Osteoblast (primary cell): ENCODE data around the gene RASAL2. TPM values are rescaled to one million over a fixed set of nuclear protein-coding genes. Genes with fewer than 3 reads are reported as not detected.
A peak's percentile ranks its signal among the peaks of the same experiment; 100 is the strongest.

Source experiments
- DNase-seq: peaks from one replicate; pipeline ENCODE4 v3.0.0; 2011; ENCODE audit warnings: low spot score, mixed read lengths; ENCODE audit not compliant: insufficient read length; ENCODE audit errors: missing footprints
- H2AFZ ChIP-seq: 2 replicates; pipeline ENCODE4 v1.6.0; 2011; ENCODE audit warnings: mild to moderate bottlenecking, low read length
- H3K27ac ChIP-seq: 2 replicates; pipeline ENCODE4 v1.5.1; 2011; ENCODE audit warnings: mild to moderate bottlenecking, low read depth, low read length, moderate library complexity
- H3K27me3 ChIP-seq: 2 replicates; pipeline ENCODE4 v1.6.0; 2012; ENCODE audit warnings: mild to moderate bottlenecking, control low read depth, inconsistent platforms, low read length, moderate library complexity; ENCODE audit not compliant: insufficient read depth
- H3K36me3 ChIP-seq: 2 replicates; pipeline ENCODE4 v1.5.1; 2011; ENCODE audit warnings: mild to moderate bottlenecking, low read length, control low read depth, moderate library complexity; ENCODE audit not compliant: insufficient read depth
- H3K4me1 ChIP-seq: 2 replicates; pipeline ENCODE4 v1.5.1; 2011; ENCODE audit warnings: mild to moderate bottlenecking, low read length, control low read depth, moderate library complexity; ENCODE audit not compliant: insufficient read depth
- H3K4me2 ChIP-seq: 2 replicates; pipeline ENCODE4 v1.6.0; 2011; ENCODE audit warnings: mild to moderate bottlenecking, low read length; ENCODE audit not compliant: insufficient read depth
- H3K4me3 ChIP-seq: fragments of 200-600 bp; sonication (generic); 3 replicates; pipeline ENCODE4 v1.5.1; 2012; ENCODE audit warnings: mild to moderate bottlenecking, low read length, inconsistent platforms; ENCODE audit not compliant: insufficient read depth
- H3K79me2 ChIP-seq: 2 replicates; pipeline ENCODE4 v1.6.0; 2012; ENCODE audit warnings: mild to moderate bottlenecking, low read length, control low read depth, inconsistent platforms; ENCODE audit not compliant: insufficient read depth
- H3K9me3 ChIP-seq: 2 replicates; pipeline ENCODE4 v1.5.1; 2011; ENCODE audit warnings: low read depth, low read length, control low read depth
- H4K20me1 ChIP-seq: 2 replicates; pipeline ENCODE4 v1.6.0; 2012; ENCODE audit warnings: mild to moderate bottlenecking, low read length, control low read depth; ENCODE audit not compliant: insufficient read depth
- total RNA-seq: library from RNA; depleted of rRNA; stranded (reverse); fragments of >200 nt; gene quantifications from 2 replicates; pipeline ENCODE4 v1.2.3, GENCODE V29; 2012
- TF ChIP-seq, protein P1 (sequence below): IDR thresholded peaks from 2 replicates; pipeline ENCODE4 v1.5.1; 2011; ENCODE audit warnings: mild to moderate bottlenecking, low read depth, low read length, moderate library complexity; ENCODE audit errors: extremely low read depth

Gene RASAL2
- total RNA-seq, 1 donor, result 59.4 TPM

DNA sequence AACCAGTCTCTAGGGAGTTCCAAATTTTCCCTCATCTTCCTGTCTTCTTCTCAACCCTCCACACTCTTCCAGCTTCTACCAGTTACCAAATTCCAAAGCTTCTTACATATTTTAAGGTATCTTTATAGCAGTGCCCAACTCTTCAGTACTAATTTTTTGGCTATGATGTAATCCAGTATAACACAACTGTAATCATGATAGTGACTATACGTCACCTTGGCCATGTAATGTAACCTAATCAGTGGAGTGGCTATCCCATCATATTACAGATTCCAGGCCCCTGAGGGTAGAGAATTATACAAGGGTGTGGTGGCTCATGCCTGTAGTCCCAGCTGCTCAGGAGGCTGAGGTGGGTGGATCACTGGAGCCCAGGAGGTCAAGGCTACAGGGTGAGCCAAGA lies 259.6 kb downstream of the RASAL2 start:
- H3K27me3 ChIP-seq, result no peaks in the 10 kb centered on the region
- TF ChIP-seq, protein P1, sequence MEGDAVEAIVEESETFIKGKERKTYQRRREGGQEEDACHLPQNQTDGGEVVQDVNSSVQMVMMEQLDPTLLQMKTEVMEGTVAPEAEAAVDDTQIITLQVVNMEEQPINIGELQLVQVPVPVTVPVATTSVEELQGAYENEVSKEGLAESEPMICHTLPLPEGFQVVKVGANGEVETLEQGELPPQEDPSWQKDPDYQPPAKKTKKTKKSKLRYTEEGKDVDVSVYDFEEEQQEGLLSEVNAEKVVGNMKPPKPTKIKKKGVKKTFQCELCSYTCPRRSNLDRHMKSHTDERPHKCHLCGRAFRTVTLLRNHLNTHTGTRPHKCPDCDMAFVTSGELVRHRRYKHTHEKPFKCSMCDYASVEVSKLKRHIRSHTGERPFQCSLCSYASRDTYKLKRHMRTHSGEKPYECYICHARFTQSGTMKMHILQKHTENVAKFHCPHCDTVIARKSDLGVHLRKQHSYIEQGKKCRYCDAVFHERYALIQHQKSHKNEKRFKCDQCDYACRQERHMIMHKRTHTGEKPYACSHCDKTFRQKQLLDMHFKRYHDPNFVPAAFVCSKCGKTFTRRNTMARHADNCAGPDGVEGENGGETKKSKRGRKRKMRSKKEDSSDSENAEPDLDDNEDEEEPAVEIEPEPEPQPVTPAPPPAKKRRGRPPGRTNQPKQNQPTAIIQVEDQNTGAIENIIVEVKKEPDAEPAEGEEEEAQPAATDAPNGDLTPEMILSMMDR, result no peak
- no peak overlapping the region for H3K27ac ChIP-seq
- no peak overlapping the region for H3K4me2 ChIP-seq
- no peak overlapping the region for H3K4me3 ChIP-seq
- H2AFZ ChIP-seq, result no peak overlapping the region
- peaks cover 17% of the 10 kb centered on the region for H4K20me1 ChIP-seq
- H3K9me3 ChIP-seq, result no peaks in the 10 kb centered on the region
- H3K4me1 ChIP-seq, result peaks cover 23% of the 10 kb centered on the region
- H3K79me2 ChIP-seq, result peaks cover 60% of the 10 kb centered on the region
- no peaks in the 10 kb centered on the region for H3K36me3 ChIP-seq
- DNase-seq, result no peak

DNA sequence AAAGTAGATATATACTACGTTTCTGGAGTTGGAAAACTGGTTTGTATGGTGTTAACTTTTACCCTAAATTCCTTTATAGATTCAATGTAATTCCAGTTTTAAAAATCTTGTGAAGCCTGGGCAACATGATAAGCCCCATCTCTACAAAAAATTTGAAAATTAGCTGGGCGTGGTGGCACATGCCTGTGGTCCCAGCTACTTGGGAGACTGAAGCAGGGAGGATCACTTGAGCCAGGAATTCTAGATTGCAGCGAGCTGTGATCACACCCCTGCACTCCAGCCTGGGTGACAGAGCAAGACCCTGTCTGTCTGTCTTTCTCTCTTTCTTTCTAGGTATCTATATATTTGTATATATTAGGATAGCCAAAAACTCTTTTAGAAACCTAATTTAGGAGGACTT lies 260.9 kb downstream of the RASAL2 start:
- H3K27ac ChIP-seq, result no peak overlapping the region
- no peaks in the 10 kb centered on the region for H3K36me3 ChIP-seq
- H2AFZ ChIP-seq, result no peak overlapping the region
- H4K20me1 ChIP-seq, result peaks cover 17% of the 10 kb centered on the region
- no peak for DNase-seq
- peaks cover 23% of the 10 kb centered on the region for H3K4me1 ChIP-seq
- H3K9me3 ChIP-seq, result no peaks in the 10 kb centered on the region
- H3K4me3 ChIP-seq, result no peak overlapping the region
- TF ChIP-seq, protein P1, result no peak
- peaks cover 66% of the 10 kb centered on the region for H3K79me2 ChIP-seq
- H3K4me2 ChIP-seq, result no peak overlapping the region
- no peaks in the 10 kb centered on the region for H3K27me3 ChIP-seq

GRCh38 chr1:178356299-178356698 lies 262.4 kb downstream of the RASAL2 start:
- Histone ChIP-seq H3K4me2 (no peak overlapping the region), H3K36me3 (no peaks in the 10 kb centered on the region), H3K27me3 (no peaks in the 10 kb centered on the region), H3K4me1 (peaks cover 12% of the 10 kb centered on the region), H4K20me1 (peaks cover 11% of the 10 kb centered on the region), H3K4me3 (no peak overlapping the region), H3K79me2 (peaks cover 65% of the 10 kb centered on the region), H3K9me3 (no peaks in the 10 kb centered on the region), H3K27ac (no peak overlapping the region), H2AFZ (no peak overlapping the region)
- DNase-seq, result no peak
- TF ChIP-seq, protein P1, result no peak

GRCh38 chr1:178358456-178358855 lies 264.6 kb downstream of the RASAL2 start:
- Histone ChIP-seq H3K27ac (no peak overlapping the region), H3K27me3 (no peaks in the 10 kb centered on the region), H3K4me1 (peaks cover 20% of the 10 kb centered on the region), H3K4me2 (no peak overlapping the region), H3K9me3 (no peaks in the 10 kb centered on the region), H4K20me1 (peaks cover 3% of the 10 kb centered on the region), H2AFZ (no peak overlapping the region), H3K4me3 (no peak overlapping the region), H3K36me3 (no peaks in the 10 kb centered on the region), H3K79me2 (peaks cover 66% of the 10 kb centered on the region)
- DNase-seq, result peak; percentile 48
- TF ChIP-seq, protein P1, result no peak
